Testis (tissue), 2 donors: ENCODE measurements around the gene NKAIN4.

Experiments
- CTCF ChIP-seq, 3 experiments: fragments of 450-650 bp in 2 of 3; fragments of 200-600 bp in 1 of 3; sonication (generic) in 1 of 3; IDR thresholded peaks; one replicate each; pipeline ENCODE4 v1.5.1; 2016 to 2019; ENCODE audit warnings: antibody characterized with exemption in 3 of 3, mild to moderate bottlenecking in 2 of 3, moderate library complexity in 1 of 3
- POLR2A ChIP-seq: fragments of 450-650 bp; IDR thresholded peaks from one replicate; pipeline ENCODE4 v1.6.1; 2017; ENCODE audit warnings: antibody characterized with exemption, mild to moderate bottlenecking, moderate library complexity

GRCh38 chr20:63208346-63208909 is 45.8 kb downstream of the NKAIN4 start:
- TF ChIP-seq CTCF (IDR thresholded peaks at IDR 0.05) (no peak), POLR2A (no peak)
